NOMO-1 treated with DMSO at 0.1 percent for 48 hours (cell line): ENCODE results near the gene FRMPD4.

Experiments used
- DNase-seq: peaks from one replicate; lab custom pipeline; 2025; ENCODE audit not compliant: unreplicated experiment; lab: John Stamatoyannopoulos, UW

FRMPD4 gene

DNA sequence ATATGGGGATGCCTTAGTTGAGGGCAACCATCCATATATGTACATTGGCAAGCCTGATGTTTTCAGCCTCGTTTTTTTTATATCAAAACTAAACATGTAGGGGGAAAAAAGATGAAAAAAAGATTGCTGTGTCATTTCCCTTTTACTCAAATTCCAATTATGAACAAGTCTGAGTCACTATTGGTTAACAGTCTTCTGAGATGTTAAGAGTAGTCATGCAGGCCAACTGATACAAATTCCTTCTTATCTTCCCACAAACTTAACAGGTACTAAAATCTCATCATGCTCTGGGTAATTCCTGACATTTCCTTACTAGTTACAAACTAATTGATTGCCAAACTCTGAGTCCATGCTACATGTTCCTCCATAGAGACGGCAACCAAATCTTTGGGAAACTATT, 222.1 kb downstream of the FRMPD4 start:
- DNase-seq, result peak; percentile 73

GRCh38 chrX:12360986-12361598, 222.8 kb downstream of the FRMPD4 start:
- DNase-seq, result peak; percentile 78

- no peak for DNase-seq
Measured at GRCh38 chrX:12363216-12363615, 224.9 kb downstream of the FRMPD4 start.

DNA sequence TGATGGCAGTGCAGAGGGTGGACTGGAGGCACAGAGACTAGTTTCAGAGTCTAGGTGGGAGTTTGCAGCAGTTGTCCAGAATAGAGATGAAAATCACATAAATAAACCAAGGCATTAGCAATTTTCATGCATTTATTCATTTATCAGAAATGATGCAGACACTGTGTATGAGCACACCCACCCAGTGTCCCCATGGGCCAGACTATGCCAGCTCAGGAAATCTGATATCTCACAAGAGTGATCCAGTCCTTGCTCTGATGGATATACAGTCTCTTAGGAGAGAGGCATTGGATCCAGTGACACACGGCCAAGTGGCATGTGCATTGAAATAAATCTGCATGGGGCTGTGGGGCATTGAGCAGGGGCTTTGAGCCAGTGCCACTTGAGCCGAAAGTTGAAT, 228.2 kb downstream of the FRMPD4 start:
- no peak for DNase-seq

DNA sequence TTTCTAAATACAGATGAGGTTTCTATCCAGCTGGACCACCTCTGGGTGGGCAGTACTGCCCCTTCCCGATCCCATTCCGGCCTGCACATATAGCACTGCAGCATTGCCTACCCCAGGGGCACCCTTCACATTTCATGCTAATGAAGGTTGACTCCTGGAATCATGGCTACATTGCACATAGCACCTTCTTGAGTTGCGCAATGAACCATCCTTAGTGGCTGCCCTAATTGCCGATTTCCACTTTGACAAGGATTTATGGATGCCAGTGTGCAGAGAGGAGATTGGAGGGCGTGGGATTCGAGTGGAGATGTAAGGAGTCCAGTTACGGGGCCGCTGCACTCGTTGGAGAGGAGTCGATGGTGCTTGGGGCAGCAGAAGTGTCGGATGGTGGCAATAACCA, 229.0 kb downstream of the FRMPD4 start:
- DNase-seq, result no peak

DNA sequence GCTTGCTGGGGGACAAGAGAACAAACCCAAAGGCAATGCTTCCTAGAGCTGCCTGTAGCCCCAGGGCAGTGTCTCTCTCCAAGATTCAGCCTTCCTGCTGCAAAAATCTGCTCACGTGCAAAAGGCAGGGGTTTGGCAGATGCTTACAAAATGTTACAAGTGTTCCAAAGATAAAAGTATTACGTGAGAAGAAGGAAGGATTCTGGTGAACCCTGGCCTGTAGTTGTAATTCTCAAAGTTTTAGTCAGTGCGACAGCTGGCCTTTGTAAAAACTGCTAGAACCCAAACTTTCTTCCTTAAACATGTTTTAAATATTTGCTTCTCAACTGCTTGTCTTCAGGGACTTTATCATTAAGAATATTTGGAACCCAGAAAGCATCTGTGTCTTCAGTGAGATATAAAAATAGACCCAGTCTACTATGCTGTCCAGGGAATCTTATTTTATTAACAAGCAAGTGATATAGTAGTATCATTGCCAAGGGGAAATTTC, 232.3 kb downstream of the FRMPD4 start:
- no peak for DNase-seq

DNA sequence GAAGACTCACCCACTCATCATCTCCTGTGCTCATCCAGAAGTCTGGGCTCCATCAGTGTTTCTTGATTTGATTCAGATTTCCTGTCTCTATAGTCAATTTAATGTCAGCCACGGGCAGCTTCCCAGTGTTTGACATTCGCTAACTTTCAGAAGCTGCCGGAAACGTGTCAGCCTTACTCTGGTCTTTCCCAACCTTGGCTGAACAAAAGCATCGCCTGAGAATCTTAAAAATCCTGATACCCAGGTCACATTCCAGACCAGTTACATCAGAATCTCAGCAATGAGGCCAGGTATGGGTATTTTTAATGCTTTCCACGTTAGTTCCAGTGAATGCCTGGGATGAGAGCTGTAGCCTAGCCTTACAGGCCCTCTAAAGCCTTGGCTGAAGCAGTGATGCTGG, 233.8 kb downstream of the FRMPD4 start:
- no peak for DNase-seq

DNA sequence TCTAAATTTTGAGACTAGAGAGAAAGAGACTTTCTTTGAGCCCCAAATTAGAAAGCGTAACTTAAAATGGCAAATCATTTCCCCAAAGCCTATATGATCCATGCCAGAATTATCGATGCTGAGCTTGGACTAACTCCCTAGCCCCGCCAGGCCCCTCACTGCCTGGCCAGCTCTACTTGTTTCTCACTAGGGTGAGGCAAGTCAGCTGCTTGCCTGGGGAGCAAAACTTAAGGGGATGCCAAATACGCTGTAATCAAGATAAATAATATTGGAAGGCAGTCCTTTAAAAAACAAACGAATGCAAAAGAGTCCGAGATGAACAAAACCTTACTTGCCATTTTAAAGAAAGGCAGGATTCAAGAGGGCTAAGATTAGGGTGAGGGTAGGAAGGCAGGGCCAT, 236.0 kb downstream of the FRMPD4 start:
- DNase-seq, result no peak

DNA sequence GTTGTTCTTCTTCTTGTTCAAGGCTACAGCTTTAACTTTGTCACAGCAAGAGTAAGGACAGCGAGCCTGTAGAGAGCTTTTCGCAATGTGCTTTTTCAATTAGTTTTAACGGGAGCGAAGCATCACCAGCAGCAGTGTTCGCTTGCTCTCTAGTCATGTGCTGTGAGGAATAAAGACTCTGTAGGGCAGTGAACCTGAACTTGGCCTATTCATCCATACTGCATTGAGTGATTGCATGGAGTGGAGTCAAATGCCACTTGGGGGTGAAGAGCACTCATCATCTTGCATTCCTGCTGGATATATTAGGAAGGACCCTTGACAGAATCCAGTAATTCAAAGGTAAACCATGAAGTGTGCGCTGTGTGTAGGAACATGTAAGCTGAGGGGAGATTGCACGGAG, 240.0 kb downstream of the FRMPD4 start:
- DNase-seq, result no peak

- DNase-seq, result no peak
Measured at GRCh38 chrX:12378706-12379105, 240.4 kb downstream of the FRMPD4 start.

GRCh38 chrX:12379671-12380070, 241.4 kb downstream of the FRMPD4 start:
- DNase-seq, result no peak

DNA sequence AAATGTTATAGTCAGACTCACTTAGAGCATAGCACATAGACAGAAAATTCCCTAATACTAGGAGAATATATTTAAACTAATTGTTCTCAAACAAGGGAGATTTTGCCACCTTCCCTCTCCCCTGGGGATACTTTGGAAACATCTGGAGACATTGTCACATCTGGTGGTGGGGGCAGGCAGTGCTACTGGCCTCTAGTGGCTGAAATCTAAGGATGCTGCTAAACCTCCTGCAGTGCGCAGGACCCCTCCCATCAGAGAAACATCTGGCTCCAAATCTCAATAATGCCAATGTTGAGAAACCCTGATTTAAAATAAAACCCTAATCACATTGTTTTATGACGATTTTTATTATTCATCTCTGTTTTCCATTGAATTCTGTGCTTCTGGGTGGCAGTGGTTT, 244.9 kb downstream of the FRMPD4 start:
- no peak for DNase-seq

GRCh38 chrX:12390301-12390700, 252.0 kb downstream of the FRMPD4 start:
- no peak for DNase-seq

DNA sequence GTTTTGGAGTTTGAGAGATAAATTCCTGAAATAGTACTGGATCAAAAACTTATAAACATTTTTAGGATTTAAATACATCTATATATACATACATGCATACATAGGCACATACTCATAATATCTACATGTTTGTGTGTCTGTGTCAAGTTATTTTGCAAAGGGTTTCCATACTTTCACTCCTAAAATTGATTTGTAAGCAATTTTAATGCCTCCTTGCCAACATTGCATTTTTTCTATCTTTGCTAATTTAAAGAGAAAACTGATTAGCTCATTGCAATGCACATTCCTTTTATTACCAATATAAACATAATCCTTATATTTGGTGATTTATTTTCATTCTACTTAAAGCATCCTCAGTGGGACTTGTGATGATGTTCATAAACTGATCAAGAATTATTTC, 258.3 kb downstream of the FRMPD4 start:
- no peak for DNase-seq

GRCh38 chrX:12400218-12400617, 261.9 kb downstream of the FRMPD4 start:
- DNase-seq, result no peak

GRCh38 chrX:12401252-12401651, 263.0 kb downstream of the FRMPD4 start:
- no peak for DNase-seq

GRCh38 chrX:12403474-12404082, 265.3 kb downstream of the FRMPD4 start:
- DNase-seq, result no peak

DNA sequence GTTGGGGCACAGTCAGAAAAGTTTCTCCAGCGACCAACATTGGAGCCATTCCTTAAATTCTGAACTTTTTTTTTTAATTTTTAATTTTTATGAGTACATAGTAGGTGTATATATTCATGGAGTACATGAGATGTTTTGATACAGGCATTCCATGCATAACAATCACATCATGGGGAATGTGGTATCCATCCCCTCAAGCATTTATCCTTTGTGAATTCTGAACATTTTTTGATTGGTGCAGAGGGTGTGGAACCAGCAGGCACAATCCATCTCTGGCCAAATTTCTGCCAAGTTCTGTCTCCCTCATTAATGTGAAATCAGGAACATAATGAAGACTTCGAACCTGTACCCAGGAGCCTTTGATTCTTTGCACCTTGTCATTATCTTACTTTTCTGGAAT, 267.0 kb downstream of the FRMPD4 start:
- no peak for DNase-seq

DNA sequence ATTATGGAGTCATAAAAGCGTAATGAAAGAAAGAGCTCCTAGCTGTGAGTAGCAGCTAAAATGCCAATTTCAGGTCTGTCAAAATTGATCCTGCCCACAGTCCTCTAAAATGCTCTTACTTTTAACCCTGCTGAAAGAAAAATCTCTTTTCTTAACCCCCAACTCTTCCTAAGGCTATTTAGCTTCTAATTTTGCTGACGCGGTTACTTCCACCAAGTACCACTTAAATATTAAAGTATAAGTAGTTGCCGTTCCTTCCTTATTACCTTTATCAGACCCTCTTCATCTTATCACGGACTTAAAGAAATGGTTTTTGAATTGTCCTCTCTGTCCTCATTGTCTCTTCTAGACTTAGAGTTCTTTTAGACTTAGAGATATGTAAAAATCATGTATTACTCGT, 272.2 kb downstream of the FRMPD4 start:
- no peak for DNase-seq

GRCh38 chrX:12411831-12412230, 273.6 kb downstream of the FRMPD4 start:
- no peak for DNase-seq

GRCh38 chrX:12412561-12412960, 274.3 kb downstream of the FRMPD4 start:
- DNase-seq, result no peak

DNA sequence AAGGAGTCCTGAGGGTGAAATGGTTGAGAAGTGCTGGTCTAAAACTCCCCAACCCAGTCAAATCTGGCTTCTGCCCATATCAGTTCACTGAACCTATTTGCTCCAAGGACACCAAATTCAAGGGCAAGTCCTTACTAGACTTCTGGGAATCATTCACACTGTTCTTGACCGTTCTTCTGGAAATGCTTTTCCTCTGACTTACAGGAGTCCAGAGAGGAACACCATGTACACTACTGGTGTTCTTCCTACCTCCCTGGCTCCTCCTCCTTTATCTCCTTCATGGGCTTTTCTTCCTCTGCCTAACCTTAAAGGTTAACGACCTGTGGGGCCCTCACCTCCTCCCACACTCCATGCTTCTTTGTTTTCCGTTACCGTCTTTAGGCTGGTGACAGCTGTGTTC, 281.3 kb downstream of the FRMPD4 start:
- DNase-seq, result no peak

DNA sequence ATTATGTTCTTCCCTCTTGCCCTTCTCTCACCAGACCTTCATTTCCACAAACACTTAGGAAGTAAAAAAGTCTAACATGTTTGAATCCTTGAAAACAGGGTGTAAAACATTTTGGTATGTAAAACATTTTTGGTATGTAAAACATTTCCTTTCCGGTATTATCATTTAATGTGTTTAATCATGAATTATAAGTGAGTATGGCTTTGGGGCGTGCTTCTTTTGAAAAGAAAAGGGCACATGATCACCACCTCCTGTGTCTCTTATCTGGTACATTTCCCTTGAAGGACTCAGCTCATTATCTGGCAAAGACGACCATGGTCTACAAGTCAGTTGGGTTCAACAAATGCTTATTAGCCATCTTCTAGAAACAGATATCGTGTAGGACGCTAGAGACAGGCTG, 283.6 kb downstream of the FRMPD4 start:
- no peak for DNase-seq
